Measurements from ENCODE around the gene EFNA1.
"Not testable (repeated sequence)": the region's sequence is repeated elsewhere in the genome, so short reads cannot be mapped to it uniquely, and the experiment has no call there.

Gene EFNA1

DNA sequence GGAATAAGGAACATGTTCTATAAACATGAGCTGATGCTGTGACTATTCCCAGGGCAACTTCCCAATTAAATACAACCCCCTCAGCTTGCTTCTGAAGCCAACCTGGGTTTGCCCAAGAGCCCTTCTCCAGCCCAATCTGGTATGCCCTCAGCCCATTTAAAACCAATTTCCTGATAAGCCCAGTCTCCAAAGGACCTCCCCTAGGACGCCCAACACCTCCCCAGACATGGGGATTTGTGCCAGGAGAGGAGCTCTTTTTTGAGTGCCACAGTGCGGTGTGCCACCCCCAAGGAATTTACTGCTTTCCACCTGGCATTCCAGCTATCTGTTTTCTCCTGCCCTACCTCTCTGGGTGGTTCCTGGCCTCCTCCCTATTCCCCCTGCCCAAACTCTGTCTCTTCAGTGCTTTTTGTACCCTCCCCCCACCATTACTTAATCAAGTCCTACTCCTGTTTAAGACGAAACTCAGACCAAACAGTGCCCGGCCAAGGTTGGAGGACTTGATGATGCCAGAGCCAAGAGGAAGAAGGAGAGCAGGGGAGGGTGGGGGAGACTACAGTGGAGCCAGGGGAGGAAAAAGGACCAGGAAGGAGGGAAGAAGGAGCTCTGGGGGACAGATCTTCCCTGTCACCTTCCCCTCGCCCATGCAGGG is 11.4 kb upstream of the EFNA1 start:
- no peaks in the 10 kb centered on the region for H3K9me3 ChIP-seq (ENCODE audit: low read depth, low read length)
- H3K27ac ChIP-seq, result no peak overlapping the region
- H3K4me3 ChIP-seq, result no peak overlapping the region
- no peaks in the 10 kb centered on the region for H3K36me3 ChIP-seq (ENCODE audit: insufficient read depth, low read length)
- no peak for DNase-seq (ENCODE audit: low read depth, low spot score)
- no peak overlapping the region for H3K9ac ChIP-seq (ENCODE audit: insufficient read length)
- no peak for TF ChIP-seq POLR2AphosphoS5 (IDR thresholded peaks at IDR 0.05; ENCODE audit: borderline replicate concordance, low read depth, low read length)
- no peak for TF ChIP-seq FOXP2 (optimal IDR thresholded peaks at IDR 0.05; ENCODE audit: control extremely low read depth, extremely low read length, insufficient read depth)
- TF ChIP-seq EZH2 (IDR thresholded peaks at IDR 0.05), result no peak

DNA sequence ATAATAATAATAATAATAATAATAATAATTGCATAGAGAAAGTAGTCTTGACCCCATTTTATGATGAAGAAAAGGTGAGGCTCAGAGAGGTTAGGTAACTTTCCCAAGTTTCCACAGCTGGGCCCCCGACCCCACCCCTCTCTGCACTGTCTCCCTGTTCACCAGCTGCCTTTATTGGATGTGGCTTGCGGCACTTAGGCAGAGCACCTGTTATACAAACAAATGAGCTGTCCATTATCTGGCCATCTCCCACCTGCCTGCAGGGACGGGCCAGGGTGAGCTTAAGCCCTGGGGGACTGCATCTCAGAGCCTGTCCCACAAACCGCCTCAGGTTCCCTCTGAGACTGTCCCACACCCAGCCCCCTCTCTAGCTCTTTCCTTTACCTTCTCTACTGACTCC is 10.1 kb upstream of the EFNA1 start:
- Histone ChIP-seq H3K9ac (ENCODE audit: insufficient read length) (no peak overlapping the region), H3K27ac (no peak overlapping the region), H3K9me3 (ENCODE audit: low read depth, low read length) (no peaks in the 10 kb centered on the region), H3K4me3 (no peak overlapping the region), H3K36me3 (ENCODE audit: insufficient read depth, low read length) (no peaks in the 10 kb centered on the region)
- no peak for DNase-seq (ENCODE audit: low read depth, low spot score)
- TF ChIP-seq EZH2 (IDR thresholded peaks at IDR 0.05) (no peak), POLR2AphosphoS5 (IDR thresholded peaks at IDR 0.05; ENCODE audit: borderline replicate concordance, low read depth, low read length) (no peak), FOXP2 (optimal IDR thresholded peaks at IDR 0.05; ENCODE audit: control extremely low read depth, extremely low read length, insufficient read depth) (no peak)

DNA sequence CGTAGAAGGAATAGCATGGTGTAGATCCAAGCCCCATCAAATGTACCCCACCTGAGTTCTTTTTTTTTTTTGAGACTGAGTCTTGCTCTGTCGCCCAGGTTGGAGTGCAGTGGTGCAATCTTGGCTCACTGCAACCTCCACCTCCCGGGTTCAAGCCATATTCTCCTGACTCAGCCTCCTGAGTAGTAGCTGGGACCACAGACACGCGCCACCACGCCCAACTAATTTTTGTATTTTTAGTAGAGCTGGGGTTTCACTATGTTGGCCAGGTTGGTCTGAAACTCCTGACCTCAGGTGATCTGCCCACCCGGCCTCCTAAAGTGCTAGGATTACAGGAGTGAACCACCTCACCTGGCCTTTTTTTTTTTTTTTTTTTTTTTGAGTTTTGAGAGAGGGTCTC is 9.6 kb upstream of the EFNA1 start:
- H3K4me3 ChIP-seq; H3K9ac ChIP-seq (ENCODE audit: insufficient read length): not testable (repeated sequence)

DNA sequence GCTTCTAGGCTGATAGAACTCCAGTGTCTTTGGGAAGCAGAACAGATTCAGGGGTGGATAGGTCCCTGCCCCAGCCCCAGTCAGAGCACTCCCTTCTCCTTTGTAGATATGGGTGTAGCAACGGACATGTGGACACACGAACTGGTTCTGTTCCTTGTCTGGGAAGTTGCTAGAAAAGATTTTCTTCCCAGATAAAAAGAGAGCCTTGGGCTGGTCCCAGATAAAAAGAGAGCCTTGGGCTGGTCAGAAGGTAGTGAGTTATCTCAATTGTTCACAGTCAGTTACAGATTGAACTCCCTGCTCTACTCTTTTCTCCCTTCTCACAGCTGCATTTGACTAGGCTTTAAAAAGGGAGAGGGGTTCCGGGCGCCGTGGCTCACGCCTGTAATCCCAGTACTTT is 7.4 kb upstream of the EFNA1 start:
- Histone ChIP-seq H3K9me3 (ENCODE audit: low read depth, low read length) (no peaks in the 10 kb centered on the region), H3K27ac (no peak overlapping the region), H3K36me3 (ENCODE audit: insufficient read depth, low read length) (no peaks in the 10 kb centered on the region), H3K4me3 (no peak overlapping the region), H3K9ac (ENCODE audit: insufficient read length) (no peak overlapping the region)
- no peak for DNase-seq (ENCODE audit: low read depth, low spot score)
- TF ChIP-seq EZH2 (IDR thresholded peaks at IDR 0.05) (no peak), POLR2AphosphoS5 (IDR thresholded peaks at IDR 0.05; ENCODE audit: borderline replicate concordance, low read depth, low read length) (no peak)

More for the DNA sequence above, 9.6 kb upstream of the EFNA1 start:
- not testable (repeated sequence) for DNase-seq (ENCODE audit: low read depth, low spot score); H3K27ac ChIP-seq; H3K36me3 ChIP-seq (ENCODE audit: insufficient read depth, low read length); H3K9me3 ChIP-seq (ENCODE audit: low read depth, low read length)

DNA sequence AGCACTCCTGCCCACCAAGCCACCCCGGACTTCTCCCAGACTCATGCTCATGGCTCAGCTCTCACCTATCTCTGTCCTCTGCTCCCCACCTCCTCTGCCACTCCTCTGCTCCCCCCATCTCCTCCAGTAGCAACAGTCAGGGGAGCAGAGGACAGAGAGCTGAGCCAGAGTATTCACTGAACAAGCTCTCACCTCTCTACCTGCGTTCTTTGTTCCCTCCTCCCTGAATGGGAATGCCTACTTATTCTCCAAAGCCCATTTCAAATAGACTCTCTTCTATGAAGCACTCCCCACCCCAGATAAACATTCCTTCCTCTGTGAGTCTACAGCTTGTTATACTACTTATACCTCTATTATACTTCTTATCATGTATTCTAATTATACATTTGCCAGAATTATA is 6.4 kb upstream of the EFNA1 start:
- H3K36me3 ChIP-seq (ENCODE audit: insufficient read depth, low read length), result no peaks in the 10 kb centered on the region
- no peaks in the 10 kb centered on the region for H3K9me3 ChIP-seq (ENCODE audit: low read depth, low read length)
- TF ChIP-seq POLR2AphosphoS5 (IDR thresholded peaks at IDR 0.05; ENCODE audit: borderline replicate concordance, low read depth, low read length) (no peak), EZH2 (IDR thresholded peaks at IDR 0.05) (no peak), FOXP2 (optimal IDR thresholded peaks at IDR 0.05; ENCODE audit: control extremely low read depth, extremely low read length, insufficient read depth) (no peak)
- H3K9ac ChIP-seq (ENCODE audit: insufficient read length), result no peak overlapping the region
- H3K4me3 ChIP-seq, result no peak overlapping the region
- DNase-seq (ENCODE audit: low read depth, low spot score), result no peak
- no peak overlapping the region for H3K27ac ChIP-seq

DNA sequence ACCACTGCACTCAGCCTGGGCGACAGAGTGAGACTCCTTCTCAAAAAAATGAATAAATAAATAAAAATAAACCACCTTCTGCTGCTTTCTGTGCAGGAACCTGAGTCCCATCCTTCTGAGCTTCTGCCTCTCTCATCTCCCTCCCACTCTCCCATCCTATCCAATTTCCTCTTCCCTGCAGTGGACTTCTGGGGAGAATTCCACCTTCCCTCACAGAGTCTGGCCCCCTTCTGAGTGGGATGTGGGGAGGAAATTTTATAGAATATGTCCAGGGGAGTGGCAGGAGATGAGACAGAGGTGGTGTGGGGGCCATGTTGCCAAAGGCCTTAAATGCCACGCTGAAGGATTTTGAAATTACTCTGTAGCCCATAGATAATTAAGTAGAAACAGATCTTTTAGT is 5.4 kb upstream of the EFNA1 start:
- TF ChIP-seq FOXP2 (optimal IDR thresholded peaks at IDR 0.05; ENCODE audit: control extremely low read depth, extremely low read length, insufficient read depth) (no peak), EZH2 (IDR thresholded peaks at IDR 0.05) (no peak), POLR2AphosphoS5 (IDR thresholded peaks at IDR 0.05; ENCODE audit: borderline replicate concordance, low read depth, low read length) (no peak)
- no peak for DNase-seq (ENCODE audit: low read depth, low spot score)
- Histone ChIP-seq H3K4me3 (no peak overlapping the region), H3K9ac (ENCODE audit: insufficient read length) (no peak overlapping the region), H3K9me3 (ENCODE audit: low read depth, low read length) (no peaks in the 10 kb centered on the region), H3K36me3 (ENCODE audit: insufficient read depth, low read length) (no peaks in the 10 kb centered on the region), H3K27ac (no peak overlapping the region)

DNA sequence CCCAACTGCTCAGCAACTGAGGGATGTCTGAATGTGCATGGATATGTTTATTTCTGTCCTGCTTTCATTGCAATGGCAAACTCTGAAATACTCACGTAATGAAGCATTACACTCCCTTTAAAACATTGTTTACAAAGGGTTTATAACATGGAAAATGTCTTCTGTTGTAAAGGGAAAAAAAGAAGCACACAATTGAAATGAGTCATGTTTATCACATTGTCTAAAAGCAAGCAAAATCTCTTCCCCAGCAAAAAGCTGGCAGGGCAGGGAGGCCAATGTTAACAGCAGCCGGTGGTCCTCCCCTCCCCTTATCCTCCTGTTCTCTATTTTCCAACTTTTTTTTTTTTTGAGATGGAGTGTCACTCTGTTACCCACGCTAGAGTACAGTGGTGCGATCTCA is 3.9 kb upstream of the EFNA1 start:
- Histone ChIP-seq H3K9ac (ENCODE audit: insufficient read length) (no peak overlapping the region), H3K27ac (no peak overlapping the region), H3K9me3 (ENCODE audit: low read depth, low read length) (no peaks in the 10 kb centered on the region), H3K36me3 (ENCODE audit: insufficient read depth, low read length) (no peaks in the 10 kb centered on the region), H3K4me3 (no peak overlapping the region)
- no peak for TF ChIP-seq FOXP2 (optimal IDR thresholded peaks at IDR 0.05; ENCODE audit: control extremely low read depth, extremely low read length, insufficient read depth)
- no peak for TF ChIP-seq POLR2AphosphoS5 (IDR thresholded peaks at IDR 0.05; ENCODE audit: borderline replicate concordance, low read depth, low read length)
- TF ChIP-seq EZH2 (IDR thresholded peaks at IDR 0.05), result no peak
- no peak for DNase-seq (ENCODE audit: low read depth, low spot score)

DNA sequence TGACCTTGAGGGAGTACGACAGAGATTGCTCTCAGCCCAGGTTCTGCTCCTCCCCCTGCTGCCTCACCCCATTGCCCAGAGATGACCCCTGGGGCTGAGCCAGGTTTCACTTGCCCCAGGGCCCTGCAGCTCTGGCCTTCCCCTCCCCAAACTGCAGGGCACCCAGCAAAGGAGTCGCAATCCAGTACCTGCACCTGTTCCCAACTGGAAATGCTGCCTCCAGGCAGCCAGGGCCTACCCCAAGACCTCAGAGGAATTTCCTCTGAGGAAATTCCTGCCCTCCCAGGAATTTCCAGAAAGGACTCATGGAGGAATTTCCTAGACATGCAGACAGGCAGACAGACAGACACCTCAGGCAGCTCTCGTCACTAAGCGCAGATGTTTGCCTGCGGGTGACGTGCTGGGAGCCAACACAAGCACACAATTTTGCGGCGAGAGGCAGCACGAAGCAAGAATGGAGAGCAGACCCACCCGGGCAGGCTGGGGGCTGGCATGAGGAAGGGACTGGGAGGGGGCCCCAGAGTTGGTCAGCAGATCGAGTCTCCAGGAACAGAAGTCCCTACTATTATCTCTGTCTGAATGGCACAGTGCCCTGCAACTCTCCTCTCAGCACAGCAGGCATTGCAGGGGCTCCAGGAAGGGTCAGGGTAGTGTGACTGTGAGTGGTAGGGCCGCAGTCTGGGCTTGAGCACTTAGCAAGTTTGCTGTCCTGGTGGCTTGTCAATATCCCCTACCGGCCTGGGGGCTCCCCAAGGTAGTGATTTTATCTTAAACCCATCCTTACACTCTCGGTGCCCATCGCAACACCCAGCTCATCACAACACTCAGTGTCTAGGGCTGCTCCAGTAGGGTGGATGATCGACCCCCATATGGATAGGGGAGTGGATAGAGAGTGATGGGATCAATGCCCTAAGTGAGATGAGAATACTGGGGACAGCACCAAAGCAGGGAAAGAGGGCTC is 2.9 kb upstream of the EFNA1 start:
- H3K36me3 ChIP-seq (ENCODE audit: insufficient read depth, low read length), result no peaks in the 10 kb centered on the region

More for the DNA sequence above, 2.9 kb upstream of the EFNA1 start:
- Histone ChIP-seq H3K4me3 (peak overlapping the region; percentile 37), H3K9ac (ENCODE audit: insufficient read length) (no peak overlapping the region), H3K27ac (no peak overlapping the region), H3K9me3 (ENCODE audit: low read depth, low read length) (no peaks in the 10 kb centered on the region)
- no peak for TF ChIP-seq POLR2AphosphoS5 (IDR thresholded peaks at IDR 0.05; ENCODE audit: borderline replicate concordance, low read depth, low read length)
- no peak for TF ChIP-seq FOXP2 (optimal IDR thresholded peaks at IDR 0.05; ENCODE audit: control extremely low read depth, extremely low read length, insufficient read depth)
- TF ChIP-seq EZH2 (IDR thresholded peaks at IDR 0.05), result no peak
- no peak for DNase-seq (ENCODE audit: low read depth, low spot score)

All from SK-N-MC (cell line).